PC-9 (cell line): ENCODE data around the gene ARHGAP26.

Source experiments
- EZH2 ChIP-seq: fragments of 200-600 bp; sonication (generic); IDR thresholded peaks from 2 replicates; pipeline ENCODE4 v1.8.0; 2017; ENCODE audit warnings: antibody characterized with exemption, low read depth
- TF ChIP-seq, protein P1 (sequence below): fragments of 200-600 bp; sonication (generic); conservative IDR thresholded peaks from 2 replicates; pipeline ENCODE4 v1.6.1; 2017; ENCODE audit warnings: mixed run types, antibody characterized with exemption, mild to moderate bottlenecking, moderate library complexity

DNA sequence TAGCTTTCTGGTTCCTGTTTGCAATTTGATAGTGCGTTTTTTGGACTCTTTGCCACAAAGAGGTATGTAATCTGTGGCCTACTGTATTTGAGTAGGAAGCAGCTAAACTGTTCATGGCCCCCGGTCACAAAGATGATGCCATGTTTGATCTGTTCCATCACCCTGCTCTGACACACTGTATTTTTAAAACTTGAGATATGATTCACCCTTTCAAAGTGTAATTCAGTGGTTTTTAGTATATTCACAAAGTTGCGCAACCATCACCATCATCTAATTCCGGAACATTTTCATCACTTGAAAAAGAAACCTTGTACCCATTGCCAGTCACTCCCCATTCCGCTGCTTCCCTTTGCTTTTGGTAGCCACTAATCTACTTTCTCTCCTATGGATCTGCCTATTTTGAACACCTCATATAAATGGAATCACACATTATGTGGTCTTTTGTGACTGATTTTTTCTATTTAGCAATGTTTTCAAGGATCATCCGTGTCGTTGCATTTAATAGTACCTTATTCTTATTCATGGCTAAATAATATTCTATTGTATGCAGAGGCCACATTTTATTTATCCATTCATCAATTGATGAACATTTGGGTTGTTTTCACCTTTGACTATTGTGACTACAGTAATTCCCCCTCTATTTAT is 491.7 kb downstream of the ARHGAP26 start:
- no peak for TF ChIP-seq EZH2
- TF ChIP-seq, protein P1, sequence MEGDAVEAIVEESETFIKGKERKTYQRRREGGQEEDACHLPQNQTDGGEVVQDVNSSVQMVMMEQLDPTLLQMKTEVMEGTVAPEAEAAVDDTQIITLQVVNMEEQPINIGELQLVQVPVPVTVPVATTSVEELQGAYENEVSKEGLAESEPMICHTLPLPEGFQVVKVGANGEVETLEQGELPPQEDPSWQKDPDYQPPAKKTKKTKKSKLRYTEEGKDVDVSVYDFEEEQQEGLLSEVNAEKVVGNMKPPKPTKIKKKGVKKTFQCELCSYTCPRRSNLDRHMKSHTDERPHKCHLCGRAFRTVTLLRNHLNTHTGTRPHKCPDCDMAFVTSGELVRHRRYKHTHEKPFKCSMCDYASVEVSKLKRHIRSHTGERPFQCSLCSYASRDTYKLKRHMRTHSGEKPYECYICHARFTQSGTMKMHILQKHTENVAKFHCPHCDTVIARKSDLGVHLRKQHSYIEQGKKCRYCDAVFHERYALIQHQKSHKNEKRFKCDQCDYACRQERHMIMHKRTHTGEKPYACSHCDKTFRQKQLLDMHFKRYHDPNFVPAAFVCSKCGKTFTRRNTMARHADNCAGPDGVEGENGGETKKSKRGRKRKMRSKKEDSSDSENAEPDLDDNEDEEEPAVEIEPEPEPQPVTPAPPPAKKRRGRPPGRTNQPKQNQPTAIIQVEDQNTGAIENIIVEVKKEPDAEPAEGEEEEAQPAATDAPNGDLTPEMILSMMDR = no peak
